GM19351 (cell line): Measurements from ENCODE around the gene NUDT21.
"Not testable (repeated sequence)": the region's sequence is repeated elsewhere in the genome, so short reads cannot be mapped to it uniquely, and the experiment has no call there.

Source experiments
- ATAC-seq: cut with Tn5 transposase; IDR thresholded peaks from one replicate; pipeline ENCODE4 v1.9.1; 2021; ENCODE audit warnings: mild to moderate bottlenecking, moderate library complexity; ENCODE audit not compliant: unreplicated experiment

The NUDT21 gene

DNA sequence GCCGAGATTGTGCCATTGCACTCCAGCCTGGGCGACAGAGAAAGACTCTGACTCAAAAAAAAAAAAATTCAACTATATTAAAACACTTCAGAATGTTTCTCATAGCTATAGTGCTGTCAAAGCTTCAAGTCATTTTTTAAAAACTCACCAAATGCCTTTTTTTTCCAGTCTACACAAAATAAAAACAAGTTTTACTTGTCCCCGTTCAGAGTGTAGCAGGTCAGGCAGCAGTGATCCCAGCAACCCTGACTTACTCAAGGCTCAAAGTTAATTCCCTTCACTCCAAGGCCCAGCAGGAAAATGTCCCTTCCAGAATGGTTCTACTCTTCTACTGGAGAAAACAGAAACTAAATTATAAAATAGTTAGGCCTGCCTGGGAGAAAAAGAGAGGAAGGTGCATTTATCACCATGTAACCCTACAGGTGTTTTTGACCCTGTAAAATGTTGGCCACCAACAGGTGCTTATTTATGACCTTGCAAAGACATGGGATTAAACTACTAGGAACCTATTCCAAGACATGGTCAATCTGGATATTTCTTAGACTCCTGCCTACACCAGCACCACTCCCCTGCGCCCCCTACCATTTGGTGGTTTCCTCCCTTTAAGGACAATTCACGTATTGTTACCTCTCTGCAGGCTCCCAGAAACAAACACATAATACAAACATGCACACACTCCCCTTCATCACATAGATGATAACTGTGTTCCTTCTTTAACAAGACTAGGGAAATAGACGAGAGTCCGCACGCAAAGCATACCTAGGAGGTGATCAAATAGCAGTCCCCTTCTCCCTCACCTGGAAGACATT, 31.2 kb downstream of the NUDT21 start:
- ATAC-seq = no peak

DNA sequence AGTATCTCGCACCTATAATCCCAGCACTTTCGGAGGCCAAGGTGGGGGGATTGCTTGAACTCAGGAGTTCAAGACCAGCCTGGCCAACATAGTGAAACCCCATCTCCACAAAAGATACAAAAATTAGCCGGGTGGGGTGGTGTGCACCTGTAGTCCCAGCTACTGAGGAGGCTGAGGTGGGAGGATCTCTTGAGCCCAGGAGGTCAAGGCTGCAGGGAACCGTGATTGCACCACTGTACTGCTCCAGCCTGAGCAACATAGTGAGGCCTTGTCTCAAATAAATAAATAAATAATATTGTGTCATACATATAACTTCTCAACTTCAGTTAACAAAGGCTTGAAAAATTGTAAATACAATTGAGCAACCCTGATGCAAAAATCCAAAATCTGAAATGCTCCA, 34.0 kb downstream of the NUDT21 start:
- no peak for ATAC-seq

DNA sequence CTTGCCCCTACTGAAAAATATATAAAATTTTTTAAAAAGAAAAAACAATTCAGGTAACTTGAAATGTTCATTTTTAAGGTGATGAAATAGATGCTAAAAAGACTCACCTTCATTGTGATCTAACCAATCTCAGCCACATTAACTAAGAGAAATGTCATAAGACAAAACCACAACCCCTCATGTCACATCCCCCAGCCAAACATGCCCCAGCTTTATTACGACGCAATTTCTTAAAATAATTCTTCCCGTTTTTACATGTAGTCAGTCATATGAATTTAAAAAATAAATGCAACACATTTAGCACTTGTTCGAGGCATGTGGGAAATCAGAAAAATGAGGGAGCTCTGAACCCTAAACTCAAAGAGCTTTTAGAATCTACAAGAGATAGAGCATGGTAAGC, 35.3 kb downstream of the NUDT21 start:
- ATAC-seq = no peak

DNA sequence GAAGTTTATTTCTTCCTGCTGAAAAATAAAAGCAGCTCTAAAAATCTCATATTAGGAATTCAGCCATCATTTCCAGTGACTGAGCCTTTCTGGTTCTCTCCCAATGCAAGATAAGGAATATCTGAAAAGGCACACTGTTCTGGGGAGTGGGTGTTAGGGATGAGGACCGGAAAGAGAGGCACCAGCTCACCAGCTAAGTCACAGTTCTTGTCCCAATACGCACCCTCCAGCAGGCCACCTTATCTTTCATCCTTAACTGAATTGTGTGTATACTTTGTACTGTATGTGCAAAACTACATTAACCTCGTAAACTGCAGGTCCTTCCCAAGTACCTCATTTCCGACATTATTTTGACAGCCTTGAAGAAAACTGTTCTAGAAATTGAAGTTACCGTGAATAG, 36.8 kb downstream of the NUDT21 start:
- no peak for ATAC-seq

DNA sequence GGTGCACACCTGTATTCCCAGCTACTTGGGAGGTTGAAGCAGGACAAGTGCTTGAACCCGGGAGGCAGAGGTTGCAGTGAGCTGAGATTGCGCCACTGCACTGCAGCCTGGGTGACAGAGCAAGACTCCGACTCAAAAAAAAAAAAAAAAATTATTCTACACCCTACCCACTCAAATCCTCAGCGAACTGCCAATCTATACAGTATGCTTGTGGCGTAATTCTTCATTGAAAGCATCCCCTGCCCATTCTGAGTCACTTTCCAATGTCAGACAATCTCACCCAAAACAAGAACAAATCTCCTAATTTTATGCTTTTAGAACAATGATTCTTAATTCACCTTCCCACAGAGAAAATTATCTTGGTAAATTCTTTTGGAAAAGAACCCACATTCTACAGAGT, 37.8 kb downstream of the NUDT21 start:
- ATAC-seq = no peak

DNA sequence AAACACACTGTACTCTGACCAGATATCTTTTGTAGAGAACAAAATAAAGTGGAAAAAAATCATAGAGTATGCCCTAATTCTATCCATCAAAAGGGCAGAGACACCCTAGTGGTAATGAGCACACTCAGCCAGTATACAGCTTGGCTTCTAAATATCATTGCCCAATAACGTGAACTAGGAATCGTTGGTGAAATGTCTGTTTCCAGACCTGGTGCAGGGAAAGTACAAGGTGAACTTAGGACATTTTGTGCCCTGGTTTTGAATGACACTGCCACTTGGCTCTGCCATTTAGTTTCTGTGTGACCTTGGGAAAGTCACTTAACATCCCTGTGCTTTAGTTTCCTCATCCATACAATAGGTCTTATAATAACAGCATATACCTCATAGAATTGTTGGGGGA, 39.5 kb downstream of the NUDT21 start:
- no peak for ATAC-seq

DNA sequence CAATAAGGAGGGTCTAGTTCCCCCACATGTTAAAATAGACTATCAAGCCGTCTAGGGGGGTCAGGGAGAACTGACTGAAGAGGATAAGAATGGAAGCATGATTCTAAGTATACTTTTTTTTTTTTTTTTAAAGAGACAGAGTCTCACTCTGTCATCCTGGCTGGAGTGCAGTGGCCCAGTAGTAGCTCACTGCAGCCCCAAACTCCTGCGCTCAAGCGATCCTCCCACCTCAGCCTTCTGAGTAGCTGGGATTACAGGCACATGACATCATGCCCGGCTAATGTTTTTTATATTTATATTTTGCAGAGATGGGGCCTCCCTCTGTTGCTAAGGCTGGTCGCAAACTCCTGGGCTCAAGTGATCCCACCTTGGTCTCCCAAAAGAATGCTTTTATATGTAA, 40.0 kb downstream of the NUDT21 start:
- ATAC-seq = no peak

DNA sequence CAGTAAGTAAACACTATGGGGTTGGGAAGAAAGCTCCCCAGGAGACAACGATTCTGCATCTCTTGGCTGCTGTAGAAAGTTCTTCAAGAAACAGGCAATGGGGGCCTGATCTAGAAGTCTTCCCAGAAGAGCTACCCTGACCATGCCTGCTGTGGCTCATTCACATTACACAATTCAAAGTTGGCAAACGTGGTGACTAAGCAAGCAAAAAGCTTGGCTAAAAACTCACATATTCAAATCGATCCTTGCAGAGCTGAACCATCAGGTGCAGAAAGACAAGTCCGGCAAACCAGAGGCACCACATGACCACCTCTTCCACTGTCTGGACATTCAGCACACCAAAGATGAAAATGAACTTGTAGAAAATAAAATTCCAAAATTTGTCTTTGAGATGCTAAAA, 41.9 kb downstream of the NUDT21 start:
- no peak for ATAC-seq

DNA sequence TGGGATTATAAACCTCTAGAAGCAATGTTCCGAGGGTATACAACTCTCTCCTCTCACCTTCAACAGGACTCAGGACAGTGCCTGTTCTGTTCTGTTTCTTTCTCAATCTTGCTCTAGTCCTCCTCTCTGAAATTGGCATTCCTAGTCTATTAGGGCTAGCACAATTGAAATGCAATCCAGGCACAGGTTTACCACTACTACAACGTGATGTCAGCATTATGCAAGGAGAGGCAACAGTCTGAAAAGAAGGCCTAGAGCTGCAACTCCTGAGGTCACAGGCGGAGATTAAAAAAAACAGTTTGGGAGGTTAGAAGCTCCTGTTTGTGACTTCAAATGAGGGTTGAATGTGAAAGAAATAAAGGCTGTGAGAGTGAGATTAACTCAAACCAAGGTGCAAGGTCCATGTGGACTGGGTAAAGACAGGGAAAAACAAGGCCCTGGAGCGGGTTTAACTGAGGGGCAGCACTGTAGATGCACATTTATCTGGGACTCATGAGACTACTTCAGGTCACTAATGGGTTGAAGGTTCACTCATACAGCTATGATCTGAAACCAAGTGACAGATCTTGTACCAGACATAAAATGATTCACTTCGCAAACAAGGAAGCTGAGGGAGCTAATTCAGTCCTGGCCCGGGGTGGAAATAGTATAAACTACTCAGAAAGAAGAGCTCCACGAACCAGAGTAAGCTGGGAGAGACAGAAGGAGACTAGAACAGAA, 42.6 kb downstream of the NUDT21 start:
- ATAC-seq = no peak

DNA sequence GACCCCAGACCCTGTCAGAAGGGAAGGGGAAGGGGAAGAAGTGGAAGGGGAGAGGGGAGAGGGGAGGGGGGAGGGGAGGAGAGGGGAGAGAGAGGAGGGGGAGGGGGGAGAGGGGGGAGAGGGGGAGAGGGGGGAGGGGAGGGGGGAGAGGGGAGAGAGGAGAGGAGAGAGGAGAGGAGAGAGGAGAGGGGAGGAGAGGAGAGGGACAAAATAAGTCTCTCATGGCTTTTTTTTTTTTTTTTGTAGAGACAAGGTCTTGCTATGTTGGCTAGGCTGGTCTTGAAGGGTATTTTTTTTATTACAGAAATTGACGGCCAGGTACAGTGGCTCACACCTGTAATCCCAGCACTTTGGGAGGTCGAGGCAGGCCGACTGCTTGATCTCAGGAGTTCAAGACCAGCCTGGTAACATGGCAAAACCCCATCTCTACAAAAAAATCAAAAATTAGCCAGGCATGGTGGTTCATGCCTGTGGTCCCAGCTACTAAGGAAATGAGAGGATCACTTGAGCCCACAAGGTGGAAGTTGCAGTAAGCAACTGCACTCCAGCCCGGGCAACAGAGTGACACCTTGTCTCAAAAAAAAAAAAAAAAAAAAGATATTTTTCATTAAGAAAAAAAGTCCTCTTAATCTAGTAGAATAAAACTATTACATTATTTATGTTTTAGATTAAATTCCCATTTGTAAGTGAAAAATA, 45.0 kb downstream of the NUDT21 start:
- no peak for ATAC-seq

DNA sequence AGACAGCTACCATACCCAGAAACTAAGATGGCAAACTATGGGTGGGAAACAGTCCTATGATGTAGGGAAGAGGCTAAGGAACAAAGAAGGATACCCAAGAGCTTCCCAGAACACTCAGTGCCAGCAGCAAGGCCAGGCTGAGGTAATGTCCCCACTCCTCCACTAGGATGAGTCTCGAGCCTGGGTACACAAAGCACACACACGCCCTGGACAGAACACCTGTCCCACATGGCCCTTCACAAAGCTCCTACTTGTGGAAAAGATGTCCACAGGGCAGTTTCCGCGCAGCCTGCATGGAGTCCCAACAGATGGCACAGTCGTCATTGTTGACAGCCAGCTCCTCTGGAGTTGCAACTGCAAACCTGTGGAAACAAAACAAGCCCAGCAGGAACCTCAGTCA, 49.6 kb downstream of the NUDT21 start:
- ATAC-seq = peak; percentile 79

DNA sequence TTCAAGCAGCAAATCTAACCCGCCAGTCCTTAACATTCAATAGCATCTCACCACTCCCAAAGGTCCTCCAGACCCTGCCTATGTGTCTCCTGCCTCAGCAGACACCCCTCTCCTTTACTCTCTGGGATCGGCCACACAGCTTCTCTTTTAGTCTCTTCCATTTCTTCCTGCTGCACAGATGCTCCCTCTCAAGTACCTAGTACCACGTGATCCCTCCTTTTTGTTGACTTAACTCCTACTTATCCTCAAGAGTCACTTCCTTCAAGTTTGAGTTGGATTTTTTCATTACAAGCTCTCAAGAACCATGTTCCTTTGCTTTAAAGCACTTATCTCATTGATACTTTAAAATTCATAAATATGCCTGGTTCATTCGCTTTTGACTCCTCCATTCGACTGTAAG, 50.7 kb downstream of the NUDT21 start:
- ATAC-seq = no peak

DNA sequence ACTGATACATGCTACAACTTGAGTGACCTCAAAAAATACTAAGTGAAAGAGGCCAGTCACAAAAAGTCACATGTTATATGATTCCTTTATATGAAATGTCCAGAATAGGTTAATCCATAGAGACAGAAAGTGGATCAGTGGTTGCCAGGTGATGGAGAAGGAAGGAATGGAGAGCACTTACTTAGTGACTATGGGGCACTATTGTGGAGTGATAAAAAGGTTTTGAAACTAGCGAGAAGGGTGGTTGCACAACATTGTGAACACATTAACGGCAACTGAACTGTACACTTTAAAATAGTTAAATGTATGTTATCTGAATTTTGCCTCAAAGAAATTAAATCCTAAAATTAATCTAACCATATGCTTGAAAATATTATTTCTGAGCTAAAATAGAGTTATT, 51.6 kb downstream of the NUDT21 start:
- no peak for ATAC-seq

DNA sequence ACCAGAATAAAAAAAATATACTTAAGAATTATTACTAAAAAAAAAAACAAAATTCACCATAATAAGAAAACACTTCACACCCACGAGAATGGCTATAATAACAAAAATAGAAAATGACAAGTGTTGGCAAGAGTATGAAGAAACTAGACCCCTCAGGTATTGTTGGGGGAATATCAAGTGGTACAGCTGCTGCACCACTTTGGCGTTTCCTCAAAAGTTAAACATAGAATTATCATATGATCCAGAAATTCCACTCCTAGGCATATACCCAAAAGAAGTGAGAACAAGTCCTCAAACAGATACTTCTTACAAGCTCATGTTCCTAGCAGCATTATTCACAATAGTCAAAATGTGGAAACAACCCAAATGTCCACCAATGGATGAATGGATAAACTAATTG, 52.1 kb downstream of the NUDT21 start:
- no peak for ATAC-seq

DNA sequence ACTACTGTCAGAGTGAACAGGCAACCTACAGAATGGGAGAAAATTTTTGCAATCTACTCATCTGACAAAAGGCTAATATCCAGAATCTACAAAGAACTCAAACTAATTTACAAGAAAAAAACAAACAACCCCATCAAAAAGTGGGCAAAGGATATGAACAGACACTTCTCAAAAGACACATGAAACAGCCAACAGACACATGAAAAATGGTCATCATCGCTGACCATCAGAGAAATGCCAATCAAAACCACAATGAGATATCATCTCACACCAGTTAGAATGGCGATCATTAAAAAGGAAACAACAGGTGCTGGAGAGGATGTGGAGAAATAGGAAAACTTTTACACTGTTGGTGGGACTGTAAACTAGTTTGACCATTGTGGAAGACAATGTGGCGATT, 54.4 kb downstream of the NUDT21 start:
- ATAC-seq = not testable (repeated sequence)

DNA sequence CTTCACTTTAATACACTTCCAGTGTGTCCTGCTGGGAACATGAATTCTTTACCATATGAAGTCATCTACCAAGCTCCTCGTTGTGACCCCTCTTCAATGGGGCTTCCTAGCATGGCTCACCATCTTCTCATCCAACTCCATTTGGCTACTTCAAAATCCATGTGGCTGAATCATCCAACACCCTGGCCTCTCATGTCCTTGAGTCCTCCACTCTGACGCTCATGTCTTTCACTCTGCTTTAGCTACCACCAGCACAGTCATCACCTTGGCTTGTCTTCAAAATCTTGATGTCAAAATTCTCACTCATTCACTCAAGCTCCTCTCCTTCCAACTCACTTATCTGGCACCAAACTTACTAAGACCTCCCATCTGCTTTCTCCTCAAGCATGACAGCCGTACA, 61.6 kb downstream of the NUDT21 start:
- no peak for ATAC-seq

DNA sequence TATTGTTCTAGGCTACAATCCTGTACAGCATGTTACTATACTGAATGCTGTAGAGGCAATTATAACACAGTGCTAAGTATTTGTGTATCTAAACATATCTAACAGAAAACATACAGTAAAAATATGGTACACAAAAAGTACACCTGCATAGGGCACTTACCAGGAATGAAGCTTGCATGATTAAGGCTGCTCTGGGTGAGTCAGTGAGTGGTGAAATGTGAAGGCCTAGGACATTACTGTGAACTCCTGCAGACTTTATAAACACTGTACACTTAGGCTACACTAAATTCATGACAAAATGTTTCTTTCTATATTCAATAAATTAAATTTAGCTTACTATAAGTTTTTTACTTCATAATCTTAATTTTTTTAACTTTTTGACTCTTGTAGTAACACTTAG, 62.9 kb downstream of the NUDT21 start:
- ATAC-seq = no peak

DNA sequence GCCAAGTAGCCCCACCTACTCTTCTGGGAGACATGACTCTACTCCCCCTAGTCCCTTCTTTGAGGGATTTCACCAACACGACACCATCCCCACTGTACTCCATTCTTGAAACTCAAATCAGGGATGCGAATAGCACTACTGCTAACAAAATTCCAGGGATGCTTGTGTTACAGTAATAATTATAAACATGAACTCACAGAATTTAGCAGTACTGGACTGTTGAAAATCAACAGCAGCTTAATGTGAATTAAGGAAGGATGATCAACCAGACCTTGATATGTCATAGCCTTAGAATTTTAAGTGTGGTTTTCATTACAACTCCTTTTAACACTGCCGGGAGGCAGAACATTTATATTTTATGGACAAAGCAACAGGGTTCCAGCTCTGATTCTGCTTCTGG, 63.7 kb downstream of the NUDT21 start:
- no peak for ATAC-seq

DNA sequence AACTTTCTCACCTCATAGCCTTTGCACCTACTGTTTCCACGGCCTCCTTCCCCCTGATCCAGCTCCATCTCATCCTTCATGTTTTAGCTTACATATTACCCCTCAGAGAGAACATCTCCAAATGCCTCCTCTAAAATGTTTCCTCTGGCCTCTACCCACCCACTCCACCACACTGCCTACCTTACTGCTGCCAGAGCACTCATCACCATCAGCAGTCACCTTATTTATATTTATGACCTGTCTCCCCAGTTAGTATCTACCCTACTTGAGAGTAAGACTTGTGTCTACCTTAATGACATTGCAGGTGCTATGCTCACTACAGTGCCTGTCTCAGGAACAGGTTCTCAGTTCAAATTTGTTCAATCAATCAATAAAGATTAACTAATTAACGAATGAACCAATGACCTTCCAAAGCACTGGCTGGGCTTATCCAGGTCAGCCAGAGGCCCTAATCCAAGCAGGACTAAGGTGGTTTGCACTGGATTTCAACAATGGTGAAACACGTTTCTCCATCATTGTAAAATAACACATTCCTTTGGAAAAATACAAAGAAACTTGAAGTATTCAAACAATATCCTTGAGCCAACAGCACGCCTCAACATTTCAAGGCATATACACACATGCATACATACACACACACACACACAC, 66.9 kb downstream of the NUDT21 start:
- no peak for ATAC-seq

DNA sequence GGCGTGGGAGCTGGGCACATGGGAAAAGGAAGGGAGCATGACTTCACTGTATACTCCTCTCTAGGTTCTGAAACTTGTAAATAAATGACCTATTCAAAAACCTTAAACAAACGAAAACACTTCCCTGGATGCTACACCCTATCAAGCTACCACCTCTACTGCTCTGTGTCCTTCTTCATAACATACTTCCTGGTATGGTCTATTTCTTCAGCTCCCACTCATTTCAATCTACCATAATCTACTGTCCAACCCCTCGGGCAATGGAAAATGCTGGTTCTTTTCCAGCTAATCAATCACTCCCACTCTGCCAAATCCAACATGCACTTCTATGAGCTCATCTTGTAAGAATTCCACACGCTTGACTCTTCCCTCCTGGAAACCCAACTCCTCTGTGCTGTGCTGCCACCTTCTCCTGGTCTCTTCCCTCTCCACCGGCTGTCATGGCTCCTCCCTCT, 68.2 kb downstream of the NUDT21 start:
- no peak for ATAC-seq

DNA sequence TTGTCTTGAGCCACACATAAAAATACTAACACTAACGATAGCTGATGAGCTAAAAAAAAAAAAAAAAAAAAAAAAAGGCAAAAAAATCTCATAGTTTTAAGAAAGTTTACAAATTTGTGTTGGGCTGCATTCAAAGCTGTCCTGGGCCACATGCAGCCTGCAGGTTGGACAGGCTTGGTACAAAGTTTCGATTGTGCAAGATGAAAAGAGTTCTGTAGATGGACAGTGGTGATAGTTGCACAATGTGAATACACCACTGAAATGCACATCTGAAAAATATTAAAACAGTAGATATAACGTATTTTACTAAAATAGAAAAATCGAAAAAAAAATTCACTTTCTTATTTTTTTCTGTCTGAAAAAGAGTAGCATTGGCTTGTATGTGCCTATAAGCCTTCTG, 68.7 kb downstream of the NUDT21 start:
- ATAC-seq = no peak
